NCI-H345 (cell line): Measurements from ENCODE around the gene FNIP2.
"Not testable (repeated sequence)": the region's sequence is repeated elsewhere in the genome, so short reads cannot be mapped to it uniquely, and the experiment has no call there.

Experiments
- DNase-seq: peaks from one replicate; lab custom pipeline; 2025; lab: John Stamatoyannopoulos, UW

Gene FNIP2

GRCh38 chr4:158768555-158769174 lies at the start of gene FNIP2:
Gene FNIP2 (plus strand): TSS chr4:158769026. CDS start chr4:158769213, 187 bp downstream.
- peak; percentile 75 for DNase-seq

DNA sequence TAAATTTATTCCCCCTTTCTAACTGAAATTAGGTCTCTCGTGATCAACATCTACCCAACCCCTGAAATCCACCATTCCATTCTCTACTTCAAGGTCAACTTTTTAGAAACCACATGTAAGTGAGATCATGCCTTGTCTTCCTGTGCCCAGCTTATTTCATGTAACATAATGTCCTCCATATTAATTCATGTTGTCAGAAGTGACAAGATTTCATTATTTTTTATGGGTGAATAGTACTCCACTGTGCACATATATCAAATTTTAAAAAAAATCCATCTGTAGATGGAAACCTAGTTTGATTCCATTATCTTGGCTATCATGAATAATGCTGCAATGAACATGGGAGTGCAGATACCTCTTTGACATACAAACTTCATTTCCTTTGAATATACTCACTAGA lies 47.1 kb upstream of the FNIP2 start:
- no peak for DNase-seq

- DNase-seq, result peak; percentile 20
Observed at GRCh38 chr4:158722291-158722916, 46.4 kb upstream of the FNIP2 start.

- peak; percentile 83 for DNase-seq
Observed at GRCh38 chr4:158722917-158723793, 45.7 kb upstream of the FNIP2 start, which contains the start of gene PPID. Gene PPID (minus strand): TSS chr4:158723396. CDS start chr4:158723288, 108 bp downstream.

- DNase-seq, result no peak
Observed at GRCh38 chr4:158724637-158725036, 44.2 kb upstream of the FNIP2 start.

DNA sequence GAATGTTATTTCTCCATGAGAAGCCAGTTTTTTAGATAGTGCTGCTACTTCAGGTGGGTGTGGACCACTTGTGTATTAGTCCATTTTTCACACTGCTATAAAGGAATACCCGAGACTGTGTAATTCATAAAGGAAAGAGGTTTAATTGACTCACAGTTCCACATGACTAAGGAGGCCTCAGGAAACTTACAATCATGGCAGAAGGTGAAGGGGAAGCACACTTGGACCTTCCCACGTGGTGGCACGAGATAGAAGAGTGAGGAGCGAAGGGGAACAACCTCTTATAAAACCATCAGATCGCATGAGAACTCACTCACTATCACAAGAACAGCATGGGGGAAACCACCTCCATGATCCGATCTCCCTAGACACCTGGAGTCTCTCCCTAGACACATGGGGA lies 42.2 kb upstream of the FNIP2 start:
- DNase-seq, result no peak

DNA sequence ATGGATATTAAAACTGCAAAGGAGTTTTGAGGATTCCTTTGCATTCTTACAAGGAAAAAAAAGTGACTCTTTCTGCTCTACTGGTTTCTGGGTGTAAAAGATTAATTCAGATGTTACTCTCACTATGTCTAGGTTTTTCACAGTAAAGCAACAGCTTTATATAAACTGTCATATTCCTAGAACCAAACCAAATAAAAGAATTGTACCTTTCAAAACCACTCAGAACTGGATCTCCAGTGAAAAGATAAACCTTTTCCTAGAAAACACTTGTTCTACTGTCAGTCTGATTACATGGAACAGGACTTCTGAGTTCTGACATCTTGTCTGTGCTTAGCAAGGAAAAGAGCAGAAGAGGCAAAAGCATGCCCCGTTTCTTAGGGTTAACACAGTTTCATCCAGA lies 40.6 kb upstream of the FNIP2 start:
- DNase-seq, result no peak

DNA sequence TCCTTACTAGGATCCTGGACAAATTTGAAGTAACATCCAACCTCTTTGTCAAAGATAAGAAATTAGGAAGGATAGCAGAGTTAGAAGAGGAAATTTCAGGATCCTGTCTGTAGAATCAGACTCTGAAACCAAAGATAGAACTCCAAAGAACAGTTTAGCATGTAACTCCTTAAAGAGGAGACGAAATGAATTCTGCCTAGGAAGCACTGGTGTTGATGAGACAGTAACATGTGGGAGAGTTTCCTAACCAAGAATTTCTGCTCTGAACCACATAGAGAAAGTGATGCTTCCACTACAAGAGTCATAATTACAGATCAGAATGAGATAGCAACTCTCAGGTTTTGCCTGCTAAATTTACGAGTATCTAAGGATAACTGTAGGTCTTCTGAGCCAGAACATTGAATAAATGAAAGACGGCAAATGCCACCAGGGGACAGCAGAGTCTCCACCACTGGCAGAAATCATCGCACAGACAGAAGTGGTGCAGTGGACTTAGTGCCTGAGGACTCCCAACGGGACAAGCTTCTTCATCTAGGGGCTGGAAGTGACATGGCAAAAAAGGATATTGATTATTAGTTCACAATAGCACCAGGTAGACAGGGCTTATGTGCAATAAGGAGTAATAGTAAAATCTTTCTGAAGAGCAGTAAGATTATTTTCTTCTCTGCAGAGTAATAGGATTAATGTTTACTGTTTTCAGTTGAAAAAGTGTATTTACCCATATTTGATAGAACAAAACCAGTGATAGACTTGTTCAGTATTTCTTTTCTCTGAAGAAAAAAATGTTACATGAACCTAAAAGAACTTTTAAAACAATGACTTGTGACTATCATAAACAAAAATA lies 38.9 kb upstream of the FNIP2 start:
- DNase-seq, result peak; percentile 35

DNA sequence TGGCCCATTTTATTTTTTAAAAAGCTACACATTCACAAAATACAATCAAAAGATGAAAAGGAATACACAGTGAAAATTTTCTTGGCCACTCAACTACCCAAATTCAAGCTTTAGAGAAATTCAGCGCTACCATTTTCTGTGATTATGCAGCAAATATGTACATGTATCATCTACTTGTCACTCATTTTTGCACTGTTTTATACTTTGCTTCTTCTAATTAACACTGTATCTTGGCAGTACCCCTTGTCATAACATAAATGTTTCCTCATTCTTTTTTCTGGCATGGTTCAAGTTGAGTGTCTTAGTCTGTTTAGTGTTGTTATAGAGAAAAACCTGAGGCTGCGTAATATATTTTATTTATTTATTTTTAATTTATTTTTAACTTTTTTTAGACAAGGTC lies 30.0 kb upstream of the FNIP2 start:
- DNase-seq, result no peak

DNA sequence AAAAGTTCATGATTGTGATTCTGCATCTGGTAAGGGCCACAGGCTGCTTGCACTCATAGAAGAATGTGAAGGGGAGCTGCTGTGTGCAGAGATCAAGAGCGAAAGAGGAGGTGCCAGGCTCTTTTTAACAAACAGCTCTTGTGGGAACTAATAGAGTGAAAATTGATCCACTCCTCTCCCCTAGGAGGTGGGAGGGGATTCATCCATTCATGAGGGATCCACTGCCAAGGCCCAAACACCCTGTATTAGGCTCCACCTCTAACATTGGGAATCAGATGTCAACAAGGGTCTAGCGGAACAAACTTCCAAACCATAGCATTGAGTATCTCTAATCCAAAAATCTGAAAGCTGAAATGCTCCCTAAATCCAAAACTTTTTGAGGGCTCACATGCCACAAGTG lies 29.2 kb upstream of the FNIP2 start:
- no peak for DNase-seq

DNA sequence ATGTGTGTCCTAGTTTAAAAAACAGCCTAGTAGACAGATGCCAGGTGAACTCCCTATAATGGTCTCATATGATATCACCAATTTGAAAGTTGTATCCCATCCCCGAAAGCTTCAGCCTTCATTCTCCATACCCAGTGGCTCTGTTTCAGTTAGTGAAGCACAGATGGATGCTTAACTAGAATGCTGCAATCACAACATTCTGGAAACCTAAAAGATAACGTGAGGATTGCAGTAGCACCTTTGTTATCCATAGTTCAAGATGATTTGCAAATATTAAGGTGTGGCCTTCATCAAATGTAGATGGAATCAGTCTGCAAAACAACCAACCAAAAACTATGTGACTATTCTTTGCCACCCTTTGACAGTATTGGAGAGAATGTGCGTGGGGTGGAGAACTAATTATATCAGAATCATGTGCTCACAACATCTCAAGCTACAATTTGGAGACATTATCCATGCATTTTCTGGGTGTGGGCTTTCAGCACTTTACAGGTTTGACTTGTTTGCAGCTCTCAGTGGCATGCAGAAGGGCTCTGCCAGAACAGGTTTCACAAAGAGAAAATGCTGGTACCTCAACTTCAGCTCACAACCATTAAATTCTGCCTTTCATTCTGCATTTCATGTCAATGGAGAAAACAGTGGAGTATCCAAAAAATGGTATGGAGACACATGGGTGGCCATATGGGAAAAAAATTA lies 27.4 kb upstream of the FNIP2 start:
- no peak for DNase-seq

- not testable (repeated sequence) for DNase-seq
Observed at GRCh38 chr4:158746537-158746936, 22.3 kb upstream of the FNIP2 start.

DNA sequence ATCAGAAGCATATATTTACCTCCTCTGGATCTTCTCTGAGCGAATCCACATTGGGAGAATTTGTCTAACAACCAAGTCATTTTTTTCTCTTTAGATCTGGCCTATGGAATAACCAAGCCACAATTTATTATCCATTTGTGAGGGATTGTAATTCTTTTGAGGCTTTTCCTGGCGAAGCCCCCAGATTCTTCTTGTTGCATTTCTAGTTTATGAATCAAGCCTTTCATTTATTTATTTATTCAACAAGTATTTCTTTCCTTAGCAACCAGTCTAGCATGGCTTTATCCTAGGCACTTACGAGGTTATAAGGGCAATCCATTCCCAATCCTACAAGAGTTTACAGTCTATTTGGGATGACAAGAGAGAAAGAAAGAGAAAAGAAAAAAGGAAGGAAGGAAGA lies 18.4 kb upstream of the FNIP2 start:
- no peak for DNase-seq

GRCh38 chr4:158754385-158755180 lies 14.2 kb upstream of the FNIP2 start:
- no peak for DNase-seq

DNA sequence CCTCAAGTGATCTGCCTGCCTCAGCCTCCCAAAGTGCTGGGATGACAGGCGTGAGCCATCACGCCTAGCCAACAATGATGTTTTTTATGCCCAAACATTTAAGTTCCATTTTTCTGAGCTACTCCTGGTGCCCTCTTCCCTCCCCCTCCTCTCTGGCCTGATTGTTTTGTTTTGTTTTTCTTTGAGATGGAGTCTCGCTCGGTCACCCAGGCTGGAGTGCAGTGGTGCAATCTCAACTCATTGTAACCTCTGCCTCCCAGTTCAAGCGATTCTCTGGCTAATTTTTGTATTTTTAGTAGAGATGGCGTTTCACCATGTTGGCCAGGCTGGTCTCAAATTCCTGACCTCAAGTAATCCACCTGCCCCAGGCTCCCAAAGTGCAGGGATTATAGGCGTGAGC lies 13.0 kb upstream of the FNIP2 start:
- DNase-seq, result not testable (repeated sequence)

DNA sequence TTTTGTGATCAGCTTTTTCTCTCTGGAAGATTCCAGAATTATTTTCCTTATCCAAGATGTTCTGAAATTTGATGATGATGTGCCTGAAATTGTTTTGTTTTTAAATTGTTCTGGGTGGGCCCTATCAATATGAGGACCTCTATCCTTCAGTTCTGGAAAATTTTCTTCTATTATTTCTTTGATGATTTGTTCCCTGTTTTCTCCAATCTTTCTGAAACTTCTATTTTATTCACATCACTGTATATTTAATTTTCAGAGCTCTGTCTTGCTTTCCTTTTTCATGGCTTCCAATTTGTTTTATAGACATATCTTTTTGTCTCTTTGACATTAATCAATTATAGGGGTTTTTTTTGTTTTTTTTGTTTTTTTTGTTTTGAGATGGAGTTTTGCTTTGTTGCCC lies 12.2 kb upstream of the FNIP2 start:
- no peak for DNase-seq

DNA sequence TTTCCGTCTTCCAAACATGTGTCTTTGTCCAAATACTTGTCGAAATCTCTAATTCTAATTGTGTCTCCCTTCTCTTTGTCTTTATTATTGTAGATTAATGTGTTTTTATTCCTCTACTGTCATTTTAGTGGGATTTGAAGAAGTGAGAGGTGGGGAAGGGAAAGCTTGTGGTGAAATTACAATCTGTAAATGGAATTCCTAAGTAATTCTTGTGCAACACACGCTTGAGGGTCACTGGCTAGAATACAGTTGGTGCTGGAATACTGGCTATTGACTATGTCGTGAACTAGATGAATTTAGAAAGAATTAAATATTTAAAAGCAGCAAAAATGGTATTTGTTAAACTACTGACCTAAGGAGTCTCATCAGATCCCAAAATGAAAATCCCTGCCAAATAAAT lies 10.7 kb upstream of the FNIP2 start:
- DNase-seq, result no peak

DNA sequence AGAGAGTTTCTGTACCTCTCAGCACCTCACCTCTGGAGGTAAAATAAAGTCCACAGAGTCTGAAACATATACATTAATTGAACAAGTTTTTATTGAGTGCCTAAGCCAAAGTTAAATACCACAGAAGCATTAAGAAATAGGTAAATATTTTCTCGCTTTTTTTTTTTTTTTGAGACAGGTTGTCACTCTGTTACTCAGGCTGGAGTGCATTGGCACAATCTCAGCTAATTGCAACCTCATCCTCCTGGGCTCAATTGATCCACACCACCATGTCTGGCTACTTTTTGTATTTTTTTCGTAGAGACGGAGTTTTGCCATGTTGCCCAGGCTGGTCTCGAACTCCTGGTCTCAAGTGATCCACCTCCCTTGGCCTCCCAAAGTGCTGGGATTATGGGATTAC lies 10.1 kb upstream of the FNIP2 start:
- DNase-seq, result no peak

- DNase-seq, result not testable (repeated sequence)
Observed at GRCh38 chr4:158759539-158759938, 9.3 kb upstream of the FNIP2 start.

- no peak for DNase-seq
Observed at GRCh38 chr4:158760866-158761265, 8.0 kb upstream of the FNIP2 start.

DNA sequence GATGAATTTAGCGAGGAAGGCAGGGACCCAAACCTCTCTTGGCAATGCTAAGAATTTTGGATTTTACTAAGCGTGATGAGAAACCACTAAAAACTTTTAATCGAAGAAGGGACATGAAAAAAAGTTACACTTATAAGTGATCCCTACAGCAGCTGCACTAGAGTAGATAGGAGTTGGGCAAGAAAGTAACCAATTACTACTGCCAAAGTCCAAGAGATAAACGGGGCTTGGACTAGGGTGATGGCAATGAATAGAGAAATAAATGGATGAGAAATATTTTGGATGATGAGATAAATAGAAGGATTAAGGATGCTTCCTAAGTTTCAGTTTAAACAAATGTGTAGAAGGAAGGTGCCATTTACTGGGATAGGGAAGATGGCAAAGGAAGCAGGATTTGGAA lies 6.3 kb upstream of the FNIP2 start:
- DNase-seq, result no peak
